ENCODE measurements around the gene PLA2G4D.

Gene PLA2G4D

GRCh38 chr15:42064271-42064670, 30.1 kb downstream of the PLA2G4D start:
- H3K27ac ChIP-seq (ENCODE audit: low read length): no peak overlapping the region
- no peaks in the 10 kb centered on the region for H3K36me3 ChIP-seq (ENCODE audit: control insufficient read depth, insufficient read depth, low read length)
- no peak overlapping the region for H3K4me3 ChIP-seq (ENCODE audit: low read length)
- no CpG with 5 or more reads among the region's 4 CpGs for WGBS (ENCODE audit: insufficient coverage, insufficient read length)
- no peaks in the 10 kb centered on the region for H3K4me1 ChIP-seq (ENCODE audit: control insufficient read depth, insufficient read depth, low read length)
- H3K9me3 ChIP-seq (ENCODE audit: control insufficient read depth, insufficient read depth, low read length): no peaks in the 10 kb centered on the region
- H3K27me3 ChIP-seq (ENCODE audit: control insufficient read depth, insufficient read depth, low read length): no peaks in the 10 kb centered on the region
- no peak for DNase-seq (ENCODE audit: low read depth, low spot score)

GRCh38 chr15:42063122-42063848, 31.1 kb downstream of the PLA2G4D start:
- Histone ChIP-seq H3K4me1 (ENCODE audit: control insufficient read depth, insufficient read depth, low read length) (no peaks in the 10 kb centered on the region), H3K9me3 (ENCODE audit: control insufficient read depth, insufficient read depth, low read length) (no peaks in the 10 kb centered on the region), H3K27ac (ENCODE audit: low read length) (no peak overlapping the region), H3K27me3 (ENCODE audit: control insufficient read depth, insufficient read depth, low read length) (no peaks in the 10 kb centered on the region), H3K4me3 (ENCODE audit: low read length) (no peak overlapping the region), H3K36me3 (ENCODE audit: control insufficient read depth, insufficient read depth, low read length) (no peaks in the 10 kb centered on the region)
- DNase-seq (ENCODE audit: low read depth, low spot score): no peak
- no CpG with 5 or more reads among the region's 12 CpGs for WGBS (ENCODE audit: insufficient coverage, insufficient read length)

- DNase-seq (ENCODE audit: low read depth, low spot score): no peak
- Histone ChIP-seq H3K4me1 (ENCODE audit: control insufficient read depth, insufficient read depth, low read length) (no peaks in the 10 kb centered on the region), H3K27ac (ENCODE audit: low read length) (no peak overlapping the region), H3K36me3 (ENCODE audit: control insufficient read depth, insufficient read depth, low read length) (no peaks in the 10 kb centered on the region), H3K9me3 (ENCODE audit: control insufficient read depth, insufficient read depth, low read length) (no peaks in the 10 kb centered on the region), H3K4me3 (ENCODE audit: low read length) (no peak overlapping the region), H3K27me3 (ENCODE audit: control insufficient read depth, insufficient read depth, low read length) (no peaks in the 10 kb centered on the region)
- WGBS (ENCODE audit: insufficient coverage, insufficient read length): no CpG with 5 or more reads among the region's 9 CpGs
Observed at GRCh38 chr15:42062284-42062806, 32.0 kb downstream of the PLA2G4D start.

- no peaks in the 10 kb centered on the region for H3K27me3 ChIP-seq (ENCODE audit: control insufficient read depth, insufficient read depth, low read length)
- WGBS (ENCODE audit: insufficient coverage, insufficient read length): no CpG with 5 or more reads among the region's 5 CpGs
- DNase-seq (ENCODE audit: low read depth, low spot score): no peak
- no peaks in the 10 kb centered on the region for H3K36me3 ChIP-seq (ENCODE audit: control insufficient read depth, insufficient read depth, low read length)
- no peak overlapping the region for H3K4me3 ChIP-seq (ENCODE audit: low read length)
- H3K27ac ChIP-seq (ENCODE audit: low read length): no peak overlapping the region
- no peaks in the 10 kb centered on the region for H3K4me1 ChIP-seq (ENCODE audit: control insufficient read depth, insufficient read depth, low read length)
- H3K9me3 ChIP-seq (ENCODE audit: control insufficient read depth, insufficient read depth, low read length): no peaks in the 10 kb centered on the region
Observed at GRCh38 chr15:42060797-42061196, 33.6 kb downstream of the PLA2G4D start.

GRCh38 chr15:42060477-42060763, 33.9 kb downstream of the PLA2G4D start:
- DNase-seq (ENCODE audit: low read depth, low spot score): no peak
- H3K27me3 ChIP-seq (ENCODE audit: control insufficient read depth, insufficient read depth, low read length): no peaks in the 10 kb centered on the region
- no peak overlapping the region for H3K27ac ChIP-seq (ENCODE audit: low read length)
- H3K9me3 ChIP-seq (ENCODE audit: control insufficient read depth, insufficient read depth, low read length): no peaks in the 10 kb centered on the region
- no CpG with 5 or more reads among the region's 4 CpGs for WGBS (ENCODE audit: insufficient coverage, insufficient read length)
- no peak overlapping the region for H3K4me3 ChIP-seq (ENCODE audit: low read length)
- H3K4me1 ChIP-seq (ENCODE audit: control insufficient read depth, insufficient read depth, low read length): no peaks in the 10 kb centered on the region
- no peaks in the 10 kb centered on the region for H3K36me3 ChIP-seq (ENCODE audit: control insufficient read depth, insufficient read depth, low read length)

- no peaks in the 10 kb centered on the region for H3K36me3 ChIP-seq (ENCODE audit: control insufficient read depth, insufficient read depth, low read length)
- no CpG with 5 or more reads among the region's 14 CpGs for WGBS (ENCODE audit: insufficient coverage, insufficient read length)
- no peak overlapping the region for H3K4me3 ChIP-seq (ENCODE audit: low read length)
- DNase-seq (ENCODE audit: low read depth, low spot score): no peak
- no peaks in the 10 kb centered on the region for H3K9me3 ChIP-seq (ENCODE audit: control insufficient read depth, insufficient read depth, low read length)
- no peaks in the 10 kb centered on the region for H3K27me3 ChIP-seq (ENCODE audit: control insufficient read depth, insufficient read depth, low read length)
- H3K4me1 ChIP-seq (ENCODE audit: control insufficient read depth, insufficient read depth, low read length): no peaks in the 10 kb centered on the region
- no peak overlapping the region for H3K27ac ChIP-seq (ENCODE audit: low read length)
Observed at GRCh38 chr15:42059661-42060476, 34.5 kb downstream of the PLA2G4D start.

GRCh38 chr15:42058791-42059190, 35.6 kb downstream of the PLA2G4D start:
- WGBS (ENCODE audit: insufficient coverage, insufficient read length): no CpG with 5 or more reads among the region's 3 CpGs
- Histone ChIP-seq H3K27me3 (ENCODE audit: control insufficient read depth, insufficient read depth, low read length) (no peaks in the 10 kb centered on the region), H3K4me1 (ENCODE audit: control insufficient read depth, insufficient read depth, low read length) (no peaks in the 10 kb centered on the region), H3K4me3 (ENCODE audit: low read length) (no peak overlapping the region), H3K27ac (ENCODE audit: low read length) (no peak overlapping the region), H3K9me3 (ENCODE audit: control insufficient read depth, insufficient read depth, low read length) (no peaks in the 10 kb centered on the region), H3K36me3 (ENCODE audit: control insufficient read depth, insufficient read depth, low read length) (no peaks in the 10 kb centered on the region)
- no peak for DNase-seq (ENCODE audit: low read depth, low spot score)

- no peak for DNase-seq (ENCODE audit: low read depth, low spot score)
- Histone ChIP-seq H3K27me3 (ENCODE audit: control insufficient read depth, insufficient read depth, low read length) (no peaks in the 10 kb centered on the region), H3K4me3 (ENCODE audit: low read length) (no peak overlapping the region), H3K27ac (ENCODE audit: low read length) (no peak overlapping the region), H3K4me1 (ENCODE audit: control insufficient read depth, insufficient read depth, low read length) (no peaks in the 10 kb centered on the region), H3K9me3 (ENCODE audit: control insufficient read depth, insufficient read depth, low read length) (no peaks in the 10 kb centered on the region), H3K36me3 (ENCODE audit: control insufficient read depth, insufficient read depth, low read length) (no peaks in the 10 kb centered on the region)
- no CpG with 5 or more reads among the region's 6 CpGs for WGBS (ENCODE audit: insufficient coverage, insufficient read length)
Observed at GRCh38 chr15:42057799-42058646, 36.3 kb downstream of the PLA2G4D start.

GRCh38 chr15:42056934-42057798, 37.2 kb downstream of the PLA2G4D start:
- WGBS (ENCODE audit: insufficient coverage, insufficient read length): no CpG with 5 or more reads among the region's 37 CpGs
- Histone ChIP-seq H3K27me3 (ENCODE audit: control insufficient read depth, insufficient read depth, low read length) (no peaks in the 10 kb centered on the region), H3K4me3 (ENCODE audit: low read length) (no peak overlapping the region; the same call in 1 of the 2 replicates), H3K9me3 (ENCODE audit: control insufficient read depth, insufficient read depth, low read length) (no peaks in the 10 kb centered on the region), H3K36me3 (ENCODE audit: control insufficient read depth, insufficient read depth, low read length) (no peaks in the 10 kb centered on the region), H3K27ac (ENCODE audit: low read length) (no peak overlapping the region), H3K4me1 (ENCODE audit: control insufficient read depth, insufficient read depth, low read length) (no peaks in the 10 kb centered on the region)
- peak; percentile 64 for DNase-seq (ENCODE audit: low read depth, low spot score)

Data from iPS DF 6.9 (cell line).